Cardiac muscle cell (in vitro differentiated cells and primary cell): ENCODE measurements around the gene TMEM179B. TPM values are rescaled to one million over a fixed set of nuclear protein-coding genes. Genes with fewer than 3 reads are reported as not detected.

ENCODE experiments used
- DNase-seq, 2 donors: peaks; one replicate each; pipeline versions ENCODE4 v3.0.0 to v3.0.0-alpha.2; 2010 to 2017; ENCODE audit warnings: low read depth in 1 of 2, low spot score in 1 of 2
- H3K27ac ChIP-seq: fragments of 200-600 bp; sonication (generic); 2 replicates; pipeline ENCODE4 v1.5.1; 2016
- H3K27me3 ChIP-seq: fragments of 200-600 bp; sonication (generic); 2 replicates; pipeline ENCODE4 v1.6.0; 2016; ENCODE audit warnings: control low read depth
- H3K36me3 ChIP-seq: fragments of 200-600 bp; sonication (generic); 2 replicates; pipeline ENCODE4 v1.5.1; 2016; ENCODE audit warnings: control low read depth
- H3K4me1 ChIP-seq: fragments of 200-600 bp; sonication (generic); 2 replicates; pipeline ENCODE4 v1.8.1; 2017; ENCODE audit warnings: low read depth, mild to moderate bottlenecking, mixed run types
- H3K4me3 ChIP-seq: fragments of 200-600 bp; sonication (generic); 2 replicates; pipeline ENCODE4 v1.5.1; 2016; ENCODE audit warnings: mild to moderate bottlenecking
- H3K9me3 ChIP-seq: fragments of 200-600 bp; sonication (generic); 2 replicates; pipeline ENCODE4 v1.5.1; 2017; ENCODE audit warnings: low read depth, mild to moderate bottlenecking, control low read depth
- polyA plus RNA-seq: library from polyadenylated mRNA; unstranded; fragments of >200 nt; fragmentation: Nextera tagmentation; extraction: Ambion mirVana; gene quantifications from 2 replicates; pipeline ENCODE4 v1.2.1, GENCODE V29; 2016
- total RNA-seq: library from RNA; depleted of rRNA; stranded (reverse); fragments of >200 nt; gene quantifications from 2 replicates; pipeline ENCODE4 v1.2.3, GENCODE V29; 2016
- TF ChIP-seq, protein P1 (sequence below): IDR thresholded peaks from 2 replicates; pipeline ENCODE4 v1.5.1; 2012; ENCODE audit warnings: low read depth, mild to moderate bottlenecking, low read length

TMEM179B gene
- total and polyA plus RNA-seq, 2 experiments from 2014 or later, result 34.2 to 81.8 TPM

DNA sequence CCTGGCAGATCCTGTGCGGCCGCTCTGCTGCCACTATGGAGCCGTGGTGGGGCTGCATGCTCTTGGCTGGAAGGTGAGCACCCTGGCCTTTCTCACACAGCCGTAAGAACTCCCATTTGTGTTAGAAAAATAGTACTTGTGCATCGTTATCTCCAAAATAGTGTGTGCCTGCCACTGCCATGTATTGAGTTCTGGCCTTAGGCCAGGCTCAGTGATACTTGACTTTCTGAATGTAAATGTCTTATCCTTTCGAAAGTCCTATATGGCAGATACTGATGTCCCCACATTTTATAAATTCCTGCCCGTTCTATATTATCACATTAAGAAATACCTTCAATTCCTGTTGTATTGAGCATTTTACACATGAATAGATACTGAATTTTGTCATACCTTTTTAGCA, 4.4 kb upstream of the TMEM179B start:
- Histone ChIP-seq H3K36me3 (peaks cover 15% of the 10 kb centered on the region), H3K4me3 (no peak overlapping the region), H3K4me1 (peaks cover 4% of the 10 kb centered on the region), H3K27me3 (no peaks in the 10 kb centered on the region), H3K9me3 (no peaks in the 10 kb centered on the region), H3K27ac (no peak overlapping the region)
- TF ChIP-seq, protein P1, sequence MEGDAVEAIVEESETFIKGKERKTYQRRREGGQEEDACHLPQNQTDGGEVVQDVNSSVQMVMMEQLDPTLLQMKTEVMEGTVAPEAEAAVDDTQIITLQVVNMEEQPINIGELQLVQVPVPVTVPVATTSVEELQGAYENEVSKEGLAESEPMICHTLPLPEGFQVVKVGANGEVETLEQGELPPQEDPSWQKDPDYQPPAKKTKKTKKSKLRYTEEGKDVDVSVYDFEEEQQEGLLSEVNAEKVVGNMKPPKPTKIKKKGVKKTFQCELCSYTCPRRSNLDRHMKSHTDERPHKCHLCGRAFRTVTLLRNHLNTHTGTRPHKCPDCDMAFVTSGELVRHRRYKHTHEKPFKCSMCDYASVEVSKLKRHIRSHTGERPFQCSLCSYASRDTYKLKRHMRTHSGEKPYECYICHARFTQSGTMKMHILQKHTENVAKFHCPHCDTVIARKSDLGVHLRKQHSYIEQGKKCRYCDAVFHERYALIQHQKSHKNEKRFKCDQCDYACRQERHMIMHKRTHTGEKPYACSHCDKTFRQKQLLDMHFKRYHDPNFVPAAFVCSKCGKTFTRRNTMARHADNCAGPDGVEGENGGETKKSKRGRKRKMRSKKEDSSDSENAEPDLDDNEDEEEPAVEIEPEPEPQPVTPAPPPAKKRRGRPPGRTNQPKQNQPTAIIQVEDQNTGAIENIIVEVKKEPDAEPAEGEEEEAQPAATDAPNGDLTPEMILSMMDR, result no peak
- no peak for DNase-seq

DNA sequence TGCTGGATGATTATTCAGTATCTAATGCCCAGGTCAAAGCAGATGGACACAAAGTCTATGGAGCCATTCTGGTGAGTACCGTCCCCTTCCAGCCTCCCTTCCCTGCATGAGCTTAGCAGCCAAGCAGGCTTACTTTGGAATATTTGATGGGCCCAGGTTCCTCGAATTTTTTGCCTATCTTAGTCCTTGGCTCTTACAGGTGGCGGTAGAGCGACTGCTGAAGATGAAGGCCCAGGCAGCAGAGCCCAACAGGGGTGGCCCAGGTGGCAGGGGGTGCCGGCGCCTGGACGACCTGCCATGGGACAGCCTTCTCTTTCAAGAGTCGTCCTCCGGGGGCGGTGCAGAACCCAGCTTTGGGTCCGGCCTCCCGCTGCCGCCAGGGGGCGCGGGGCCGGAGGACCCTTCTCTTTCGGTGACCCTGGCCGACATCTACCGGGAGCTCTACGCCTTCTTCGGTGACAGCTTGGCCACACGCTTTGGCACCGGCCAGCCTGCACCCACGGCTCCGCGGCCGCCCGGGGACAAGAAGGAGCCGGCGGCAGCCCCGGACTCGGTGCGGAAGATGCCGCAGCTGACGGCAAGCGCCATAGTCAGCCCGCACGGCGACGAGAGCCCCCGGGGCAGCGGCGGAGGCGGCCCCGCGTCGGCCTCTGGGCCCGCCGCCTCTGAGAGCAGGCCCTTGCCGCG, 741 bp upstream of the TMEM179B start:
- TF ChIP-seq, protein P1, result peak; percentile 98
- Histone ChIP-seq H3K27me3 (no peaks in the 10 kb centered on the region), H3K9me3 (no peaks in the 10 kb centered on the region), H3K27ac (peak overlapping the region; percentile 82), H3K4me3 (peak overlapping the region; percentile 51), H3K36me3 (peaks cover 14% of the 10 kb centered on the region), H3K4me1 (peaks cover 10% of the 10 kb centered on the region)
- DNase-seq, result peak; percentile 85 to 93

GRCh38 chr11:62788991-62789390, 1.8 kb downstream of the TMEM179B start:
- peaks cover 7% of the 10 kb centered on the region for H3K36me3 ChIP-seq
- peaks cover 20% of the 10 kb centered on the region for H3K4me1 ChIP-seq
- H3K27ac ChIP-seq, result peak overlapping the region; percentile 30
- DNase-seq, result no peak
- H3K27me3 ChIP-seq, result no peaks in the 10 kb centered on the region
- TF ChIP-seq, protein P1, result no peak
- no peak overlapping the region for H3K4me3 ChIP-seq
- H3K9me3 ChIP-seq, result no peaks in the 10 kb centered on the region

DNA sequence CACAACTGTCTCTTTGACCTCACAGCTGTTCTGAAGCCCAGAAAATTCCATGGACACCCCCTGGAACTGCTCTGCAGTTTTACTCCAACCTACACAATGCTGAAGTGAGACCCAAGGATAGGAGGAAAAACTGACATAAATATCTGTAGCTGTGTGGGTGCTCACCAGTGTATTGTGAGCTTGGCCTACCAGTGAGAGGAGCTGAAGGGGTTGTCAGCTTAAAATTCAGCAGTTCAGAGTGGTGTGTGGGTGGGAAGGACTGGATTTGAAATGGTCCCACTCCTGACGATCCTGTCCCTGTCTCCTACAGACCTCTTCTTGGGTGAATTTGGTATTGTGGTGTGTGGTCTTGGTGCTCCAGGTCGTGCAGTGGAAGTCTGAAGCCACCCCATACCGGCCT, 2.4 kb downstream of the TMEM179B start:
- no peaks in the 10 kb centered on the region for H3K27me3 ChIP-seq
- TF ChIP-seq, protein P1, result no peak
- H3K4me1 ChIP-seq, result peaks cover 20% of the 10 kb centered on the region
- H3K27ac ChIP-seq, result peak overlapping the region; percentile 10
- no peak overlapping the region for H3K4me3 ChIP-seq
- peaks cover 12% of the 10 kb centered on the region for H3K36me3 ChIP-seq
- DNase-seq, result no peak
- H3K9me3 ChIP-seq, result no peaks in the 10 kb centered on the region

GRCh38 chr11:62791501-62792201, 4.4 kb downstream of the TMEM179B start, which contains the start of gene TMEM223:
TSS of gene TMEM223 (minus strand) at chr11:62792006. CDS start at chr11:62791994, 12 bp downstream.
- Histone ChIP-seq H3K27me3 (no peaks in the 10 kb centered on the region), H3K36me3 (peaks cover 33% of the 10 kb centered on the region), H3K27ac (peak within 1 kb of the TSS; percentile 97), H3K9me3 (no peaks in the 10 kb centered on the region), H3K4me3 (peak within 1 kb of the TSS; percentile 92), H3K4me1 (peaks cover 16% of the 10 kb centered on the region)
- TF ChIP-seq, protein P1, result no peak
- peak; percentile 84 to 91 for DNase-seq
